Fibroblast of skin of right biceps (primary cell): ENCODE measurements around the gene GLYATL1B.
"Not testable (repeated sequence)": the region's sequence is repeated elsewhere in the genome, so short reads cannot be mapped to it uniquely, and the experiment has no call there.

ENCODE experiments used
- DNase-seq: peaks from one replicate; pipeline ENCODE4 v3.0.0-alpha.2; 2013

Gene GLYATL1B, protein sequence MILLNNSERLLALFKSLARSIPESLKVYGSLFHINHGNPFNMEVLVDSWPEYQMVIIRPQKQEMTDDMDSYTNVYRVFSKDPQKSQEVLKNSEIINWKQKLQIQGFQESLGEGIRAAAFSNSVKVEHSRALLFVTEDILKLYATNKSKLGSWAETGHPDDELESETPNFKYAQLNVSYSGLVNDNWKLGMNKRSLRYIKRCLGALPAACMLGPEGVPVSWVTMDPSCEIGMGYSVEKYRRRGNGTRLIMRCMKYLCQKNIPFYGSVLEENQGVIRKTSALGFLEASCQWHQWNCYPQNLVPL

DNA sequence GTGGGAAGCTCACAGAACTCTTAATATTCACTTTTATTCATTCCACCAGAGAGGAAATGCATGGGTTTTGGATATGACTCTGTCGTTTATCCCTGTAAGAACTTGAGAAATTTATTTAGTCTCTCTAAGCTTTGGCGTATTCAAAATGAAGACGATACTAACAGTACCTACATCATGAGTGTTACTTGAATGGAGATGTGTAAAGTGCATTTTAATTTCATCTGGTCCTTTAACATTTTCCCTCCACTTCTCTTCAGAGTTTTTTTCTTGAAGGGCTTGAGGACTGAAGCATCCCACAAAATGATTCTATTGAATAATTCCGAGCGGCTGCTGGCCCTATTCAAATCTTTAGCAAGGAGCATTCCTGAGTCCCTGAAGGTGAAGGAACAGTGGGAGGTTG lies at the start of gene GLYATL1B:
TSS of gene GLYATL1B (plus strand) at position 301 of the 400 bp plus-strand sequence. CDS start at position 301, 0 bp downstream.
- not testable (repeated sequence) for DNase-seq

DNA sequence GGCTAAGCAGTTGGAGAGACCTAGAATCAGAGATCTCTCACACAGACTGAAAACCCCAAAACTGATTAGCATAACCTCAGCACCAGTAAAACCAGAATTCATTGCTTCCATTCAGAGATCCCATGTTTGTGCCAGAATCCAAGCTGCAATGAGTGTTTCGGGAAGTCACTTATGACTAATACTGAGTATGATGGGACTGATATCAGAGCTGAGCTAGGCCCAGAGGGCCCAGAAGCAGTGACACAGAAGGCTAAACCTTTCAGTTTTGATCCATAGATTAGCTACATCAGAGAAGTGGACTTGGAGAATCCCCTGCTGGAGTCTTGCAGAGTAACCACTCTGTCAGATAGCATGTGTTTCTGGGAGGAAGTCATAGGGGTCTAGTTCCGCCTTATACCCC lies 49.6 kb upstream of the GLYATL1B start:
- not testable (repeated sequence) for DNase-seq

DNA sequence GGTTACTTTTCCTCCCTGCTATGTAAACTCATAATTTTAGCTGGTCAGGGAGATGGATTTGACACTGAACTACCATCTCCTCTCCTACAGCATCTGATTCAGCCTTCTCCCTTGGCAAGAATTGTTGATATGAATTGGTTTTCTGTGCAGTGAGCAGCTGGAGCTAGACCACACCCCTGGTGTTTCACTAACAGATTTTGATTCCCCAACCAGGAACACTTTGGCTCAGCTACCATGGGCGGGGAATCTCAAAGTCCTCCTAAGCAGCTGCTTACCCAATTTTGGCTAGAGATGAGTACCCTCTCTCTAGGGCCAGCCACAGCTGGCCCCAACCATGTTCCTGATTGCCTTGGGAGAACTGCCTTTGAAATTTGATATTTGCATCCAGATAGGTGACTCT lies 48.7 kb upstream of the GLYATL1B start:
- DNase-seq, result not testable (repeated sequence)

DNA sequence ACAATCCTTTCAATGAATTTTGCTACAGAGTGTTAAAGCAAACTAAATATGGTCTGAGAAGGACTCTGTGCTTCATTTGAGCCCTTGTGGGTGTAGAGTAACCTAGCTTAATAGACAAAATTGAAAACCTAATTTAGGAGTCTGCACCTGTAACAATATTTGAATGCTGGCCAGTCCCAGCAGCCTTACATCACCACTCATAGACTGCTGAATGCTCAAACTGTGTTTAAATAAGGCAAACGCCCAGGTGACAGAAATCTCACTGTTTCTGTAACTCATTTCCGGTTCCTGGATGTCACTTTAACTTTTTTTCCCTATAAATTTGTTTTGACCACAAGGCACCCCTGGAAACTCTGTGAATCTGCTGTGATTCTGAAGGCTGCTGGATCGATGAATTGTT lies 45.5 kb upstream of the GLYATL1B start:
- no peak for DNase-seq

DNA sequence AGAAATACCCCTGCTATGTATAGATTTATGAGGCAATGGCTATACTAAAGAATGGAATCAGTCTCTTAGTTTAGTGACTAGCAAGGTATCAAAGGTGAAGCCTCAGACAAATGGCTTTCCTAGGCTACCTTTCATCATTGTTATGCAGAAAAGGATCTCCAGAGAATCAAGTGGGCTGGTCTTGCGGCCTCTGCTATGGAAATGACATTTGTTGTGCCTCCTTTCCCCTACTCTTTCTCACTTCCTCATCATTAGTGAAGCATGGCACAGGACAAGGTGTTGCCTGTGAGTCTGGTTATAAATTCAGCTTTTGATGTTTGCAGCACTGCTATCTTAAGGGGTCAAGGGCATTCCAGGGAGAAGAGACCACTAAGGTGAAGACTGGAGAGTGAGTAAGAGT lies 34.7 kb upstream of the GLYATL1B start:
- not testable (repeated sequence) for DNase-seq

DNA sequence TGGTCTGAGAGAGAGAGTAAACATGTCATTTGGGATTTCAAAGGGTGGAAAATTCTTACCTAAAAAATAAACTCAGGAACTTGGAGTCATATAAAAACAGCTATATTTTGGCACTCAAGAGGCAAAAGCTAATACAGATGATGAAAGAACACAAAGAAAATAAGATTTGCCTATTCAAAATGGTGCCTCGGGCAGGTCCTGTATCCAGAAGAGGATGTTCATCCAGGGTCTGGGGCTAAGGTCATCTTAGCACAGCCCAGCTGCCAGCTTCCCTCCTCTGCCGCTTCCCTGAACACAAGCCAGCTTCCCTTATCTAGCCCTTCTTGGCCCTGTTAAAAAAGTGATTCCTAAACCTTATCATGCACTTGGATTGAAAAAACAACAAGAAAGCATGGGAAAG lies 33.8 kb upstream of the GLYATL1B start:
- DNase-seq, result not testable (repeated sequence)

- DNase-seq, result peak; percentile 47
These were observed 32.7 kb upstream of the GLYATL1B start for GRCh38 chr11:59053387-59053786.

DNA sequence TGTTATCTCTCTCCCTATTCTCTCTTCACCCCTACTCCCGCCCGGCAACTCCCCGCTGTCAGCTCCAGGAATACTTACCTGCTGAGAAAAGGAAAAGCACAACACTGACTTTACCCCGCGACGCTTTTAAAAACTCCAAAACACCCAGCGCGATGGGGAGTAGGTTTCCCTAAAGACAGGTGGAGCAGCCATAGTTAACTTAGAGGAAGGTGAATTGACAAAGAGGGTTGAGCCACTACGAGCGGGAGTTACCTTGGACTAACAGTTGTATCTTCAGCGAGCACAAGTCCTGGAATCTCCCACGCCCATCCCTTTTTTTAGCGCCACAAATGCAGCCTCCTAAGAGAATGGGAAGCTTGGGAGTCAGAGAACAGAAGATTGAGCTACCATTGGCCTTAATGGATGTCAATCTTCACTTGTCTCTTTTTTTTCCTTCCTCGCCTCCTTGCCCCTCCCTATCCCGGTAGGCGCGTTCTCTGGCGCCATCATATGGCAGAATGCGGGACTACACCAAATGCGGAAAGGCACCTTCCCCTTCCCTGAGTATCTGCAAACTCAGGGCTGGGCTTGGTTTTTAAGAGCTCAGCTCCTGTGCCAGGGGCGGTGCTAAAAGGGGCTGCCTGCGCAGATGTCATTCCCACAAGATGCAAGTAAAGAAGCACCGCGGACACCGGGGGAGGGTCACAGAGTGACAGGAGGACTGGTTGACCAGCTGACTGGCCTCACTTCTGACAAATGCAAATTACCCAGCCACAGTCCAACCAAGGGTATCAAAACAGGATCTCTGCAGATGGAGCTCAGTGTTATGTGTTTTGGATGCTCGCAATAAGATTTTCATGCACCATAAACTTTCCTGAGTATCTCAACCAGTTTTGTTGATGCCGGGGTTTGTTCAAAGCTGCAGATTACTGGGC lies 27.7 kb upstream of the GLYATL1B start:
- DNase-seq, result peak; percentile 92

- DNase-seq, result not testable (repeated sequence)
These were observed 26.0 kb upstream of the GLYATL1B start for GRCh38 chr11:59060096-59060495.

DNA sequence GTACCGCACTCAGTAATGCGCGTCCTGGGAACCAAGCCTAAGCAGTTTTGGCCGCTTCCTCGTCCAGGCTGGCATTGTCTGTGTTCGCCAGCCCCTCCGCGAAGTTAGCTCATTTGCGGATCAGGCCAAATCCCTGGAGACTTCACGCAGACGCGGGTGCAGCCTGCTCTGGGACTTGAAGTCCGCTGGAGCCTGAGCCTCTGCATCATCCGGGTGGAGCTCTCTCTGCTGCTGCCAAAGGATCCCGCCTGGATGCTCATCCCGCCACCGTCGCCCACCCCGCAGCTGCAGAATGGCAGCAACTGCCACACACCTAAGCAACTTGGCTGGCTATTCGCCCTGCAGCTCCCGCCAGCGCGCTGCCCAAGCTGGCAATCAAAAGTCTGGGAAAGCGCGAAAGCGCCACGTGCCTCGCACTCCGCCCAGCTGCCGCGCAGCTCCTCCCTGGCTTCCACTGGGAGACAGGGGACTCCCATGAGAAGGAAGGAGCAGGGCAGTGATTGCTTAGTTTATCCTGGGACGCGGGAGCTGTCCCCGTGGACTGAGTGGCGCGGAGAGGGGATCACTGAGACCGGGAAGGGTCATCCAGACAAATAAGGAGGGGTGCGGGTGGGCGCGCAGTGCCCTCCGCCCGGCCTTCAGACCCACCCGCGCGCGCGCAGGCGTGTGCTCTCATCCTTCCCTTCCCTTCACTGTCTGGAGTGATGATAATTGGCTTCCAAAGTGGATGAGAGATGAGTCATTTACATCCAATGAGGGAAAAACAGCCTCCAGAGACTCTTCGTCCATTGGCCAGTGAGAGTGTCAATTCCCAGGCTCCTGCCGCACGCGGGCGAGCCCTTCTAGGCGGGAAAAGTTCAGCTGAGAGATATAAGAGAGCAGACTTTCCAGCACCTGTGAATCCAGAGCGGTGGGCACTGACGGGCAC lies 23.2 kb upstream of the GLYATL1B start:
- peak; percentile 18 for DNase-seq

DNA sequence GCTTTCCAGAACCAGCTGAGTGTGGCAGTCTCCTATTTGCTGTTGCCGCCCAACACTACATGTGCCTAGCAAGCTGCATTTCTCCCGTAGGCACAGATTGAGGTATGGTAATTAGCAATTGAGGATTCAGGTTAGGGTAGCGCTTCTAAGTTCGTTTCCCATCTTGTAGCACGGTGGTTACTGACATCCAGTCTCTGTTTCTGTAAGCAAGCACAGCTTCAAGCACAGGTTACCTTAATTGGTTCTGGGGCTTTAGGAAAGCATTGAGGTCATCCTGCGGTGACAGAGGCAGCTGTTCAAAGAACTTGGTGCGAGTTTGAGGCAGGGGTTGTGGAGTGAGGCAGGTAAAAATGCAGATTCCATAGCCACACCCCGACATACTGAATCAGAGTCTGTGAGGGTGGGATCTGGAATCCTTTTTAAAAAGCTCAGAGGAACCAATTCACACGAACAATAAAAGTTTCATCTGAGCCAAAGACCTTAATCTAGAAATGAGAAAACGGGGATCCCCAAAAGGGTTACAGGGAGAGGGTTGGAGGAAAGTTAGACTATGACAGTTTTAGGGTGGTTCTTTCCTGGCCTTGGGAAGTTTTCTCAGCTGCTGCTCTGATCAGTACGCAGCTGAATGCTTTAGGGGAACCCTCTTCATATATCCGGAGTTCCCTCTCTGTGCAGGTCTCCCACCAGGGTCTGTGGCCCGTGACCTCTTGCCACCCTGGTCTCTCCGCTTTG lies 21.9 kb upstream of the GLYATL1B start:
- not testable (repeated sequence) for DNase-seq

- DNase-seq, result peak; percentile 23
These were observed 17.0 kb upstream of the GLYATL1B start for GRCh38 chr11:59069087-59069486.

- no peak for DNase-seq
These were observed 9.1 kb upstream of the GLYATL1B start for GRCh38 chr11:59076876-59077571.

DNA sequence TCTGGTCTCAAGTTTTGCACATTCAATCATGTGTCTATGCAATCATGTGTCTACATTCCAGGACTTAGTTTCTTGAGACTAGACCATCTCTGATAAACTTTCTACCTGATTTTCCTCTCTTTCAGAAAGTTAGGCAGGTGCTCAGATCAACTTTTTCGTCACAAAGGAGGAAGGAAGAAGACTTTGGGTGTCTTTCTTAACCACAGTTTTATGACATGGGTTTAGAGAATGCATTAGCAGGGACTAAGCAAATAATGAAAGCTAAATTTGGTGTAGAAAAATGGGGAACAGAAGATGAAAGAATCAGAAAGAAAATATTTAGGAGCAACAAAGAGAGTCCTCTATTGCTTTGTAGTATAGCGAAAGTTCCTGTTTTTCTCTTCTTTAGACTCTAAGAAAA lies 7.7 kb upstream of the GLYATL1B start:
- DNase-seq, result no peak

GRCh38 chr11:59079086-59079485 lies 7.0 kb upstream of the GLYATL1B start:
- DNase-seq, result no peak

DNA sequence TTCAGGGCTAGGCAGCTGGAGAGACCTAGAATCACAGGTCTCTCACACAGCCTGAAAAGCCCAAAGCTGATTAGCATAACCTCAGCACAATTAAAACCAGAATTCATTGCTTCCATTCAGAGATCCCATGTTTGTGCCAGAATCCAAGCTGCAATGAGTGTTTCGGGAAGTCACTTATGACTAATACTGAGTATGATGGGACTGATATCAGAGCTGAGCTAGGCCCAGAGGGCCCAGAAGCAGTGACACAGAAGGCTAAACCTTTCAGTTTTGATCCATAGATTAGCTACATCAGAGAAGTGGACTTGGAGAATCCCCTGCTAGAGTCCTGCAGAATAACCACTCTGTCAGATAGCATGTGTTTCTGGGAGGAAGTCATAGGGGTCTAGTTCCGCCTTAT lies 5.7 kb upstream of the GLYATL1B start:
- DNase-seq, result not testable (repeated sequence)

GRCh38 chr11:59081430-59082020 lies 4.6 kb upstream of the GLYATL1B start:
- not testable (repeated sequence) for DNase-seq

- no peak for DNase-seq
These were observed 2.1 kb downstream of the GLYATL1B start for GRCh38 chr11:59088162-59088561.

- DNase-seq, result not testable (repeated sequence)
These were observed 7.5 kb downstream of the GLYATL1B start for GRCh38 chr11:59093576-59093975.

DNA sequence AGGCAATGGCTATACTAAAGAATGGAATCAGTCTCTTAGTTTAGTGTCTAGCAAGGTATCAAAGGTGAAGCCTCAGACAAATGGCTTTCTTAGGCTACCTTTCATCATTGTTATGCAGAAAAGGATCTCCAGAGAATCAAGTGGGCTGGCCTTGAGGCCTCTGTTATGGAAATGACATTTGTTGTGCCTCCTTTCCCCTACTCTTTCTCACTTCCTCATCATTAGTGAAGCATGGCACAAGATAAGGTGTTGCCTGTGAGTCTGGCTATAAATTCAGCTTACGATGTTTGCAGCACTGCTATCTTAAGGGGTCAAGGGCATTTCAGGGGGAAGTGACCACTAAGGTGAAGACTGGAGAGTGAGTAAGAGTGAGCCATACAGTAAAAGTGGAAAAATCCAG lies 9.1 kb downstream of the GLYATL1B start:
- not testable (repeated sequence) for DNase-seq
